GM19397 (cell line): ENCODE measurements around the gene PKMYT1.

ENCODE experiments used
- ATAC-seq: cut with Tn5 transposase; IDR thresholded peaks from one replicate; pipeline ENCODE4 v1.9.1; 2021; ENCODE audit warnings: mild to moderate bottlenecking, moderate library complexity; ENCODE audit not compliant: unreplicated experiment

Gene PKMYT1

DNA sequence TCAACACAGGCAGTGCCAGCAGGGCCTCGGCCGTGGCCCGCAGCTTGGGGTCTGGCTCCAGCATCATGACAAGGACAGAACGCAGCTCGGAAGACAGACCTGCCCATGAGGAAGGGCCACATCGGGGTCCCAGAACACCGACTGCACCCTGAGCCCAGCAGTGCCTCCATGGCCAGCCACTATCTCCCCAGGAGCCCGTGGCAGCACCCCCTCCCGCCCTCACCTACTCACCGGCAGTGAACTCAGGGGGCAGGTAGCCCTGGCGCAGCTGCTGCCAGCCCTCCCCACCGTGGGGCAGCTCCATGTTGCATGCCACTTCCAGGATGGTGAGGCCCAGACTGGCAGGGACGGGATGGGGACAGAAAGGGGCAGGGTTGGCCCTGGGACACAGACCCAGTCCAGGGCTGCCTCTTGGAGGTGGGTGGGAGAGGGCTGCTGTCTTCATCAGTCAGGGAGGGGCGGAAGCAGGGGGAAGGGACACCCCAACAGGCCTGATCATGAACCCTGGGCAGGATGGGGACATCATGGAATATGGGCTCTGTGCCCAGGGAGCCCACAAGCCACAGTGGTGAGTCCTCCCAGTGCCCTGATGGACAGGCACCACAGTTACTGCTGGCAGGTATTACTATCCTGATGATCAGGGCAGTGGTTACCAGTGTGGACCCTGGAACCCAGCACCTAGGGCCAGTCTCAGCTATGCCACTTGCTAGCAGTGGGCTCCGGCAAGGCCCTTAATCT is 5.8 kb downstream of the PKMYT1 start:
- ATAC-seq, result no peak

DNA sequence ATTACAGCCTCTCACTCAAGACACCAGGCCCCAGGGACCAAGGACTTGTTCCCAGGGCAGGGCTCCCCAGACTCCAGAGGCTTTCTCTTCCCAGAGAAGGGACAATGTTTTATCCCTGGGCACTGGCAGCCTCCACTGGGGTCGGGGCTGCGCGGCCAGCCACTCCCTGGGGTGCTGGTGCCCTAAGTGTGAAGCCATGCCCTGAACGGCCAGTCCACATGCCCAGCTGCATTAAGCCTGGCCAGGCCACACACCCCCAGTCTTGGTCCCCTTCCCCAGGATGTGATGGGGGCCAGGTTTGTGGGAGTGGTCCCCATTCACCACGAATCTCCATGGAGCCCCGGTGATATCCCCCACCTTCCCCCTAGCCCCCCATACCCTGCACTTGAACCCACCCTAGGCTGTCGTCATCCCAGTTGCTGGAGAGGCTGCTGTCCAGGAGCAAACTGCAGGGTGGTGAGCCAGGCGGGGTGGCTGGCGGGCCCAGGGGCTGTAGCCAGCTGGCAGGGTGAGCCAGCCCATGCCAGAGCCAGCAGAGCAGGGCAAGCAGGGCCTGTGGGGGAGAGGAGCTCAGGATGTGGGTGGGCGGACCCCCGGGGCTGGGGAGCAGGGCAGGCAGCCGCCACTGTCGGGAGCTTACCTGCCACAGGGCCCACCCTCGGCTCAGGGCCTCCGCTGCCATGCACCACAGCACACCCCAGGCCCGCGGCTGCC is 6.5 kb downstream of the PKMYT1 start:
- no peak for ATAC-seq

DNA sequence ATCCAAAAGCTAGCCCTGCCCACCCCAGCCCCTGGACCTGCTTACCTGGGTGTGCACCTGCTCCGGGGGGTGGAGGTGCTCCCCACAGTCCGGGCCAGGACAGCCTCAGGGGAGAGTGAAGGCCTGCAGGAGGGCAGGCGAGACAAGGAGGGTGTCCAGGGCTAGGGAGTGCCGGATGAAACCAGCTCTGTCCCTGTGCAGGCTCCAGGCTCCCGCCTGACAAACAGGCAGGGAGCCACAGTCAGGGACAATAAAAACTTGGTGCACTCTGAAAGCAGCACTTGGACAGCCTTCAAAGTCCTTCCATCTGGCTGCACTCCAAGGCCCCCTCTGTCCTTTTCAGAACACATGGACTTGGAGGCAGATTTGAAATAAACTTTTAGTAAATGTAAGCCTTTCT is 7.2 kb downstream of the PKMYT1 start:
- ATAC-seq, result no peak

DNA sequence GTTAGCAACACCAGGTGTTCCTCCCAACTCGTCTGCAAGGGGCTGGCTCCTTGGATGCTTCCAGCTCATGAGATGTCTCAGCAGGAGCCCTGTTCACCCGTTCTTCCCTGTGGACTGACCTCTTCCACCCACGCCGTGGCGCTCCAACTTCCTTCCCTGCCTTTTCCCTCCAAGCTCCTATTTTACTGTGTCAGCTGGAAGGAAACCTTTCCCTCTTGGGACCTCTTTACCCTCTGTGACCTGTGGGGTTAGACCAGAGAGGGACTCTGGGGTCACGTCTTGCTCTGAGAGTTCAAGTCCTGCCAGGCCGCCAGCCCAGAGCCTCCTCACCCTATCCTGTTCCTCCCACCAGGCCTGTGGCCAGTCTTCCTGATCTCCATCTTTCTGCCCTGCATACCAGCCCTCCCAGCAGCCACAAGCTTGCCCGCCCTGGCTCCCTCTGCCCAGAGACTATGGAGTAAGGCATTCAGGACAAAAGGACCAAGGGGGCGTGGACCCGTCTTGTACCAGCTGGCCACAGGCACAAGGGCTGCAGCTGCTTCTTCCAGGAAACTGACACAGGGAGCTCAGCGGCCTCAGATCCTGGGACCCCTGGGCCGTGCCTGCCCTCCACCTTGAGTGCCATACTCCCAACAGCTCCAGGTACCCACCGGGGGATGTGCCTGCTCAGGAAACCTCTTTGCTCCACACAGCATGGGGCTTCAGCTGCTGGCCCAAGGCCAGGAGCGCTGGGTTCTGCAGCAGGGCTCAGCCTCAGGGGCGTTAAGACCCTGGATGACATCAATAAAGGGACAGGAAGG is 8.1 kb downstream of the PKMYT1 start:
- ATAC-seq, result no peak

DNA sequence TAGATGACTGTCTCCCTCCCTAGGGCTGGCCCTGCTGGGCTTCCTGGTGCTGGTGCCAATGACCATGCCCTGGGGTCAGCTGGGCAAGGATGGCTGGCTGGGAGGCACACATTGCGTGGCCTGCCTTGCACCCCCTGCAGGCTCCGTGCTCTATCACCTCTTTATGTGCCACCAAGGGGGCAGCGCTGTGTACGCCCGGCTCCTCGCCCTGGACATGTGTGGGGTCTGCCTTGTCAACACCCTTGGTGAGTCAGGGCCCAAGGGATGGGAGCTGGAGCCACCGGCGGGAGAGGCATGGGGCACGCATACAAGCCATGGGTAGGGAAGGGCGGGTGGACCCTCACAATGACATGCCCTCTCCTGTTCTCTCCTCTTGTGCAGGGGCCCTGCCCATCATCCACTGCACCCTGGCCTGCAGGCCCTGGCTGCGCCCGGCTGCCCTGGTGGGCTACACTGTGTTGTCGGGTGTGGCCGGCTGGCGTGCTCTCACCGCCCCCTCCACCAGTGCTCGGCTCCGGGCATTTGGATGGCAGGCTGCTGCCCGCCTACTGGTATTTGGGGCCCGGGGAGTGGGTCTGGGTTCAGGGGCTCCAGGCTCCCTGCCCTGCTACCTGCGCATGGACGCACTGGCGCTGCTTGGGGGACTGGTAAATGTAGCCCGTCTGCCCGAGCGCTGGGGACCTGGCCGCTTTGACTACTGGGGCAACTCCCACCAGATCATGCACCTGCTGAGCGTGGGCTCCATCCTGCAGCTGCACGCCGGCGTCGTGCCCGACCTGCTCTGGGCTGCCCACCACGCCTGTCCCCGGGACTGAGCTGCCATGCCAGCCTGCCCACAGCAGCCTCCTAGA is 8.9 kb downstream of the PKMYT1 start:
- no peak for ATAC-seq

DNA sequence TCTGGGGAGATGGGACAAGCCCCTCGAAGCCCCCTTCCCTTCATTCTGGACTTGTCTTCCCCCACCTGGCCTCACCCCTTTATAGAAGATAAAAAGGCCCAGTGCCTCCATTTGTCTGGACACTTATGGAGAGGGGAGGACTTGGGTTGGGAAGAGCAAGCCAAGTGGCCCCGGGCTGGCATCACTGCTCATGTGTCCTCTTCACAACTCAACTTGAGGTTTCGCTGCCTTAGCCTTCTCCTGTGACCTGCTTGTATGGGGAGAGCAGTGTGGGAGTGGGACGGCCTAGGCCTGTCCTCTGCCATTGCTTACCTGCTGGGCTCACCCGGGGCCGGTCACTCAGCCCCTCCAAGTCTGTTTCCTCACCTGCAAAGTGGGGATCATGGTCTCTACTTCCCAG is 9.7 kb downstream of the PKMYT1 start:
- no peak for ATAC-seq

DNA sequence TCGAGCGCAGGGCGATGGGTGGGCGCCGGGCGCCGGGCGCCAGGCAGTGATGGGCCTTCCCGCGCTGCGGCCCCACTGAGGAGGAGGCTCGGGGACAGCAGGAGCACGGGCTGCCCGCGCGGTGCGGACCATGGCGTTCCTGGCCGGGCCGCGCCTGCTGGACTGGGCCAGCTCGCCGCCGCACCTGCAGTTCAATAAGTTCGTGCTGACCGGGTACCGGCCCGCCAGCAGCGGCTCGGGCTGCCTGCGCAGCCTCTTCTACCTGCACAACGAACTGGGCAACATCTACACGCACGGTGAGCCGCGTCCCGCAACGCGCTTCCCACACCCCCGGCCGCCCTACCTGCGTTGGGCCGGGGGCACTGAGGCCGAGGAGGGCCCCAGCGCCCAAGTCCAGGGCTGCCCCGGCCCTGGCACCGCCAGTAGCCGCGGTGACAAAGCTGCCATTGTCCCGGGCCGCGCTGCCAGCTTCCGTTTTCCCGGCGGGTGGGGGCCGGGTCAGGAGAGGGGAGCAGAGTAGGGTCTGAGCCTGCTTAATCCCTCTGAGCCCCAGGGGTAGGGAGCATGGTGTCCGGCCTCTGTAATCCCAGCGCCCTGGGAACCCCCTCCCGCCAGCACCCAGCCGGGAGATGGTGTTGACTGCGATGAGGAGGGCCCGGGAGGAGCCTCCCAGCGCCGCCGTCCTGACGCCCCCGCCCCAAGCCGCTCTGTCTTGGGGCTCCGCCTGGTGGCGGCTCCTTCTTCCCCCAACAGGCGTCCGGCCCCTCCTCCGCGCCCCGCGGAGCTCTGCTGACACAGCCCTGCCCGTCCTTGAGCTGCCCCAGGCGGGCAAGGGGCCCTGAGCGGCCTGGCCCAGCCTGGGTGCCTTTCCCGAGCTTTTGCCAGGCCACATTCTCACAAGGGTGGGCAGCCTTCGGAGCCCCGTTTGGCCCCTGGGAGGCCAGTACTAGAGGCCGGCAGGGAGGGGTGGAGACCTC is 10.4 kb downstream of the PKMYT1 start:
- peak; percentile 18 for ATAC-seq

DNA sequence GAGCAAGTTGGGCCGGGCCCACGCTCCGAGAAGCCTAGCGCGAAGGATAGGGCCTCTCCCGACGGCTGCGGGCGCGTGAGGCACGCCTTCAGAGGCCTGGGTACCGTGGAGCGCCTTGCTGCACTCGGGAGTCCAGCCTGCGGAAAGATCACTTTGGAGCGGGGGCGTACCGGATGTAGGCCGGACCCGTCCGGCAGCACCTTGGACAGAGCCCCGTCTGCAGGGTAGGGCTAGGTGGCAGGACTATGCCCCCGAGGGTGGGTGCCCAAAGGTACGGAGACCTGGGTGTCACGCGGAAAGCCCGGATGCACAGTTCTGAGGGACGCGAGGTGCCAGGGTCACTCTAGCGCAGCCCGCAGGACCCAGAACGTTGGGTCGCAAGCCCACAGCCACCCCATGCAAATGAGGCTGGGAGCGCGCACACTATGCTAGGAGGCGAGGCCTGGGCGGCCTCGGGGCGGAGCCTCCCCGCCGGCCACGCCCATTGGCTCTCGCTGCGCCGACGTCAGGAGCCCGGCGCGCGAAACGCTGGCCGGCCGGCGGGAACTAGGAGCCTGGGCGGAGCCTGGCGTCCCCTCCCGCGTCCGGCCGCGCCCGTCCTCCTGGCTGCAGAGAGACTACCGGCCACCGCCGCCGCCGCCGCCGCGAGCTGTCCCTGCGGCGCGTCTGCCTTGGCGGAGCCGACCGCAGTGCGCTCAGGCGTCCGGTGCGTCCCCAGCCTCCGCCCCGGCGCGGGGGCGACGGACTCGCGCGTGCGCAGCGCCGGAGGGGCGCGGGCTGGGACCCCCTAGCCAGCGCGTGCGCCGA is 11.3 kb downstream of the PKMYT1 start, which contains the start of gene PAQR4:
Gene PAQR4 (plus strand): TSS at position 611 of the 807 bp plus-strand sequence. CDS start 327 bp downstream, outside the sequence.
- peak; percentile 76 for ATAC-seq

DNA sequence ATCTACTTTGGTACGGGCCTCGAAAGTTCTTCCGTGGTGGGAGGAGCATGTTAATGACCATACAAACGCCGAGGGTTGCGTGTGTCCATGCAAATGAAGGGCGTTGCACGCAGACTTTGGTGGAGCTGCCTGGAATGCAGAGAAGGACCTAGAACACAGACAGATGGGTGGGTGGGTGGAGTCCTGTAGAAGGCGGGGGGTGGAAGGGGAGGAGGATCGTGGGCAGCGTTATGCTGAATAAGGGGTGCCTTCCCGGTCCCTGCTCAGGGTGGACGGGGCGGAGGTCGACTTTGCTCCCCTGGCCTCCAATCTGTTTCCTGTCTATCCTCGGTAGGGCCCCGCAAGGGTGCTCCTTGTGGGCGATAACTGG is 11.9 kb downstream of the PKMYT1 start:
- ATAC-seq, result no peak

DNA sequence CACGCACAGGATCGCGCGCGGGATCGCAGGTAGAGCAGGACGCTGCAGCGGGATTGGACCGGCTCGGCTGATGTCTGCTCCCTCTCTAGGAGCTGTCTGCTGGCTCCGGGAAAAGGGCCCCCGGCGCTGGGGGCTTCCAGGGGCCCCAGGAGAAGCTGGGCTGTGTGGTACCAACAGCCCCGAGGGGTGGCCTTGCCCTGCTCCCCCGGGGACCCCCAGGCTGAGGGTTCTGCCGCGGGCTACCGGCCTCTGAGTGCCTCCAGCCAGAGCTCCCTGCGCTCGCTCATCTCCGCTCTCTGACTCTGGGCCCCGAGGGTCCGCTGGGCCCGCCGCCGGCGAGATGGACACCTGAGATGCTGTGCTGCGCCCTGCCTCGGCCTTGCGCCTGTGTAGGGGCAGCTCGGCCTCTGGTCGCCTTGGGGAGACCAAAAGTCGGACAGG is 12.5 kb downstream of the PKMYT1 start:
- no peak for ATAC-seq

DNA sequence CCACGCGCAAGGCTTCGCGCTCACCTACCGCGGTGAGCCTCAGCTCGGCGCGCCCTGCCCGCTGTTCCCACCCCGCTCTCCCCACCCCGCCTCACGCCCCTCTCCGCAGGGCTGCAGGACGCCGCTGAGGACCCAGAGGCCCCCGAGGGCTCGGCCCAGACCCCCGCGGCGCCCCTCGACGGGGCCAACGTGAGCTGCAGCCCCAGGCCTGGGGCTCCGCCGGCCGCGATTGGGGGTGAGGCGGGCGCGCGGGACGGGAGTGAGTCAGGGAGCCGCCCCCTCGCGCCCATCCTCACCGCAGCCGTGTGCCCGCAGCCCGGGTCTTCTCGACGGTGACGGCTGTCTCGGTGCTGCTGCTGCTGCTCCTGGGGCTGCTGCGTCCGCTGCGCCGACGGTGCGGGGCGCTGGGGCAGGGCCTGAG is 13.0 kb downstream of the PKMYT1 start:
- ATAC-seq, result no peak

DNA sequence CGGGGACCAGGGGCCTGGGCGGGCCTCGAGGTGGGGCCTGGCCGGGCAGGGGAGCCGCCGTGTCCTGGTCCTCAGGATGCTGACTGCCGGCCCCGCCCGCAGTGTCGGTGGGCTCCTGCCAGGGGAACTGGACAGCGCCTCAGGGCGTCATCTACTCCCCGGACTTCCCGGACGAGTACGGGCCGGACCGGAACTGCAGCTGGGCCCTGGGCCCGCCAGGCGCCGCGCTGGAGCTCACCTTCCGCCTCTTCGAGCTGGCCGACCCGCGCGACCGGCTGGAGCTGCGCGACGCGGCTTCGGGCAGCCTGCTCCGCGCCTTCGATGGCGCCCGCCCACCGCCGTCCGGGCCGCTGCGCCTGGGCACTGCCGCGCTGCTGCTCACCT is 13.4 kb downstream of the PKMYT1 start:
- ATAC-seq, result no peak

DNA sequence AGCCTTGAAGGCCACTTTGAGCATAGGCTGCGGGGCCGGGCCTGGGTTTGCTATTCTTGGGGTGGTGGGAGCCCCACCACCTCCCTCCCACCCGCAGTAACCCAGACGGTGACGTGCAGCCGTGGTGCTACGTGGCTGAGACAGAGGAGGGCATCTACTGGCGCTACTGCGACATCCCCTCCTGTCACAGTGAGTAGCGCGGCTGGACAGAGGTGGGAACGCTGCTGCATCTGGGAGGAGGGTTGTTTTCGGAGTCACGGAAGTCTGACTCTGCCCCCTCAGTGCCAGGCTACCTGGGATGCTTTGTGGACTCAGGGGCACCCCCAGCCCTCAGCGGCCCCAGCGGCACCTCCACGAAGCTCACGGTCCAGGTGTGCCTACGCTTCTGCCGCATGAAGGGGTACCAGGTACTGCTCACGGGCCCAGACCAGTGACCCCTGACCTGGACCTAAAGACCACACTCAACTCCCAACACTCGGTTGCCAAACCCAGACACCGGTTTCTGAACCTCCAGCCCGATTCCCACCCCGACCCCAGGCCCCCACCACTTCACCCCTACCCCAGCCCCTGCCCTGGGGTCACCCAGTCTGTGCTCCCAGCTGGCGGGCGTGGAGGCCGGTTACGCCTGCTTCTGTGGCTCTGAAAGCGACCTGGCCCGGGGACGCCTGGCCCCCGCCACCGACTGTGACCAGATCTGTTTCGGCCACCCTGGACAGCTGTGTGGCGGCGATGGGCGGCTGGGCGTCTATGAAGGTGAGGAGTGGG is 14.0 kb downstream of the PKMYT1 start:
- ATAC-seq, result no peak

DNA sequence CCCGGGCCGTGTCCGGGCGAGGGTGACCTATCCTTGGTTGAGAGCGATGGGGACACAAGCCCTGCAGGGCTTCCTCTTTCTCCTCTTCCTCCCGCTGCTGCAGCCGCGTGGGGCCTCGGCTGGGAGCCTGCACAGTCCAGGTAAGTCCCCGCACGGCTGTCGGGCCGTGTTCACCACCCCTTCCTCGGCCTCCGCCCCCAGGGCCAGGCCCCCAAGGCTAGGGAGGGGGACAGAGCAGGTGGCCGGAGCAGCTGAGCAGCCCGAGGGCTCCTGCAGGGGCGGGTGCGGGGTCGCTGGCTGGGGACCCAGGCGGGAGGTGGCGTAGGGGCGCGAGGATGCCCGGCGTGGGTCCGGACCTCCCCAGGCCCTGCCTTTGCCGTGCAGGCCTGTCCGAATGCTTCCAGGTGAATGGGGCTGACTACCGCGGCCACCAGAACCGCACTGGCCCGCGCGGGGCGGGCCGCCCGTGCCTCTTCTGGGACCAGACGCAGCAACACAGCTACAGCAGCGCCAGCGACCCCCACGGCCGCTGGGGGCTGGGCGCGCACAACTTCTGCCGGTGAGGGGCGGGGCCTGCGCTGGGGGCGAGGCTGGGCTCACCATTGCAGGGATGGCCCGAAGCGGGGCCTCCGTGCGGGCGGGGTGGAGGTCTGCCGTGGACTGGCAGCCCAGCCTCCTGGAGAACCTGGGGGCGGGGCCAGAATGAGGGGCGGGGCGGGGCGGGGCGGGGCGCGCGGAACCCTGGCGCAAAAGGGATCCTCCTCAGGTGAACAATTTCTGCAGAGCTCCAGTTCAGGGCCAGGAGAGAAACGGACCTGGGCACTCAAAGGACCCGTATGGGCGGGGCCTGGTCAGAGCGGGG is 15.5 kb downstream of the PKMYT1 start:
- ATAC-seq, result no peak

DNA sequence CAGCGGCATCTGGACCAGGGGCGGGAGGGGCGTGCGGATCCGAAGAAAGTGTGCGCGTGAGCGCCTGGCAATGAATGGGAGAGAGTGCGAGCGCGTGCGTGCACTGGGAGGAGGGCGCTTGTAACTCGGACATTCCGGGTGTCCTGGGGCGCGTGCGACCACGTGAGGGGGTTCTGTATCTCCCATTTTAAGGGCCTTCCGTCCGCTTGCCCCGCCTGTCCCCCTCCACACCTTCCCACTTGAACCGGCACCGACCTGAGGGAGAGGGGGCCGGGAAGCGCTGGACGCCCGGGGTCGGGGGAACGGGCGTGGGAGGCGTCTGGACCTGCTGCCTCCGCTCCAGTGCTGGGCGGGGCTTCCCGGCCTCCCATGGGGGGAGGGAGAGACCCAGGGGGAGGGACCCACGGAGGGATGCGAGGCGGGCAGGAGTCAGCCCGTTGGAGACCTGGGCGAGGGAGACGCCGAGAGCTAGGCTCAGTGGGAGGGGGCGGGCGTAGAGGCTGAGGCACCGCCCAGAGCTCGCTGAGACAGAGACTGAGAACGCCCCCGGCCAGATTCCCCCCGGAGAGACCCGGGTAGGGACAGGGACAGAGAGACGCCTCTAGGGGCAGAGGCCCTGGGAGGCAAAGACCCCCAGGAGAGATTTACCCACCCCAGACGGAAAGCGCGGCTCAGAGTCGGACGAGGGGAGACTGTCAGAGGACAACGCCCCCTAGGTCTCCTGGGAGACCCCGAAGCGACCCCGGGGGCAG is 16.3 kb downstream of the PKMYT1 start, which contains the start of gene KREMEN2:
Gene KREMEN2 (plus strand): TSS at position 553 of the 752 bp plus-strand sequence. CDS start 246 bp downstream, outside the sequence.
- no peak for ATAC-seq

DNA sequence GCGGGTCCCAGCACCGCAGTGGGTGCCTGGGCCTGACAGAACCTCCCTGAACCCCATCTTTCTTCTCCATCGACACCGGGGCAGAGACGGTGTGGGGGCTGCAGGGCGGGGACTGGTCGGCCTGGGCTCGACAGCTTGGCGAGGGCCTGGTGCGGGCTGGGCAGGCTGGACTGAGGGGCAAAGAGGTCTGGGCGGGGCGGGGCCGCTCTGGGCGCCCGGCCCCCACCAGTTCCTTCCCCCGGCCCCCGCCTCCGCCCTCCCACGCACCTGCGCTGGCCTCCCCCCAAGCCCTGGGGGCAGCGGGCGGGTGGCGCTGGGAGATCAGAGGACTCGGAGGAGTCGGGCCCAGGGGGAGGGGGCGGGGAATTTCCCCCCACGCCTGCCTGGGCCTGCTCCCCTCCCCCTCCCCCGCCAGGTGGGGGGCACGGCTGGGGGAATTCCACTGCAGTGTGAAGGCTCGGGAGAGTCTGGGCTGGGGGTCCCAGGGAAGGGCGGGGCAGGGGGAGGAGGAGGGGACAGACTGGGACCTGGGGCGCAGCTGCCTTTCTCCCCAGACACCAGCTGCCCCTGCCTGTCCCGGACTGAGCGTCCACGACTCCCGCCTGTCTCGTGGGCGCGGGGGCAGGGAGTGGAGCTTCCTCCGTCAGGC is 17.0 kb downstream of the PKMYT1 start:
- no peak for ATAC-seq
